NCI-H1694 (cell line): ENCODE measurements around the gene KCNH3.

Experiments
- DNase-seq: peaks from one replicate; lab custom pipeline; 2025; lab: John Stamatoyannopoulos, UW

The KCNH3 gene

DNA sequence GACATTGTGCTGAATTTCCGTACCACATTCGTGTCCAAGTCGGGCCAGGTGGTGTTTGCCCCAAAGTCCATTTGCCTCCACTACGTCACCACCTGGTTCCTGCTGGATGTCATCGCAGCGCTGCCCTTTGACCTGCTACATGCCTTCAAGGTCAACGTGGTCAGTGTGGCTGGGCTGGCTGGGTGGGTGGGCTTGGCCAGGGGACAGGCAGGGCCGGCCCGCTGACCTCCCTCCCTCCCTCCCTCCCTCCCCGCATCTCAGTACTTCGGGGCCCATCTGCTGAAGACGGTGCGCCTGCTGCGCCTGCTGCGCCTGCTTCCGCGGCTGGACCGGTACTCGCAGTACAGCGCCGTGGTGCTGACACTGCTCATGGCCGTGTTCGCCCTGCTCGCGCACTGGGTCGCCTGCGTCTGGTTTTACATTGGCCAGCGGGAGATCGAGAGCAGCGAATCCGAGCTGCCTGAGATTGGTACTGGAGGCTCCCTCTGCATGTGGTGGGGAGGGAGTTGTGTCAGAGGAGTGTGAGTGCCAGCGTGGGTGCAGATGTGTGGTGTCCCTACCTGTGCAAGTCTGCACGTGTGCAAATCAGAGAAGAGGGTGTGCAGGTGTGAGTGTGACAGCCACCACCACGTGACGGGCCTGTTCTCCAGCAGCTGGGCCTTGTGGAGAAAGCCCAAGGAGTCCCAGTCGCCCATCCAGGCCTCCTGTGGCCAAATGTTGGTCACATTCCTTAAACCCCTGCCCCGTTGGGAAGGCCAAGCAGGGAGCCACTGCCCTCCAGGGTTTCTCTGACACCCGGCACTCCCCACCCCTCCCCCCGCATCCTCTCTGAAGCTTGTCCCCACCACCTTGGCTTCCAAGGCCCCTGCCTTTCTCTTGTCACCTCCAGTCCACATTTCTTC is 5.3 kb downstream of the KCNH3 start:
- DNase-seq, result no peak

DNA sequence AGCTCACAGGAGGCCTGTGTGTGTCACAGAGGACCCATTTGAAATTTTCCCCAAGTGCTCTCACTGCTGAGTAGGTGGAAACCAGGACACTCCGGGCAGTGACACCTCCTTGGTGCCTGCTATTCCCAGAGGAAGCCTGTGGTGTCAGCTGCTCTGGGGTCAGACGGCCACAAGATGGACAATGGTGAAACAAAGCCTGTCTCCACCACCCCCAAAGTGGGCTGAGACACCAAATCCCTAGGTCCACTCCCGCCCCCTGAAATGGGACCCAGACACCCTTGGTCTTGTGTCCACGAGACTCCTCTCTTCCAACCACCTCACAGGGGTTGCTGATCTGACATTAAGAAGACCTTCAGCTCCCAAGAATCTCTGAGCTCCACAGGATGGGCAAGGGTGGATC is 7.0 kb downstream of the KCNH3 start:
- DNase-seq, result no peak

DNA sequence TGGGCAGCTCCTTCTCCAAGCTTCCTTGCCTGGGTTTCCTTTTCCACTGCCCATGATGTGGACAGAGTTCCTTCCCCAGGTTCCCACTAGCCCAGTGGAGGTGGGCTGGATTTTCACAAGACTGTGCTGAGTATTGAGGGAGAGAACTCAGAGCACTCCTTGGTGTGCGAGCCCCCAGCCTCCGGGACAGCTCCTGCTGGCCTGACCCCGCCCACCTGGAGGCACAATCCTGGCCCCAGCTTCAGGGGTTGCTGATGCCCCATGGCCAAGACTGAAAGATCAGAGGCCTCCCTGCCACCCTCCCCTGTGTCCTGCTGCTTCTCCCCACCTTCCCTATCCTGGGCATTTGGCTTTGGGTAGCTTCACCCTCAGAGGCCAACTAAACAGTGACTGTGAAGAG is 7.7 kb downstream of the KCNH3 start:
- no peak for DNase-seq

DNA sequence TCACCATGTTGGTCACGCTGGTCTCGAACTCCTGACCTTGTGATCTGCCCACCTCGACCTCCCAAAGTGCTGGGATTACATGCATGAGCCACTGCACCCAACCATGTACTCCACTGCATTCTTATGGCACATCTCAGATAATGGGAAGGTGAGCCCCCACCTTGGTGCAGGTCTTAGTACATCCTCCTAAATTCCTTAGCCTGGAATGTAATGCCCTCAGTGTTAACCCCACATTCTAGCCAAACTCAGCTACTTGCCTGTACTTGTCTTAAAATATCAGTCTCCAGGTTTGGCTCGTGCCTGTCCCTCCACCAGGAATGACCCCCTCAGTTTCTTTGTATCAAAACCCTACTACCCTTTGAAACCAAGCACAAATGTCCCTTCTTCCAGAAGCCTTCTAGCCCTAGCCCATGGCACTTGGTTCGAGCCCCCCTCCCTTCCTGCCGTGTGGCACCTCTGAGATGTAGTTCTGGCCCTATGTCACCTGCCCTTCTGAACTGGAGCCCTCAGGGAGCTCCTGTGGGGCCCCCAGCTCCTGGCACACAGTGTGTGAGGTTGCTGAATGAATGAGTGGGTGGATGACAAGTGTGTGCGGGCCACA is 8.4 kb downstream of the KCNH3 start:
- DNase-seq, result no peak

DNA sequence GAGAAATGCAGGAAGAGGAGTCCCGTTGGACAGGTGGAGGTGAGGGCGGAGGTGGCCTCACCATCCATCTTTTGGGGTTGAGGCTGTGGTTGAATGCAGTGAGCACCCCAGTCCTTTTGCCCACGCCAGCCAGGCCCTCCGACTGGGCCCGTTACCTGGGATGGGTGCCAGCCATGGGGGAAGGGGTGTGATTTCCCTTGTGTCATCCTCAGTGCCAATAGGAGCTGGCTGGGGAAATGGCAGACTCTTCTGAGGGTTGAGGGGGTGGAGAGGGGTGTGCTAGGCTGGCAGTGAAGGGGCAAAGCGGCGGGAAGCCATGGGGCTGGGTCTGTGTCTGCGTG is 9.6 kb downstream of the KCNH3 start:
- no peak for DNase-seq

DNA sequence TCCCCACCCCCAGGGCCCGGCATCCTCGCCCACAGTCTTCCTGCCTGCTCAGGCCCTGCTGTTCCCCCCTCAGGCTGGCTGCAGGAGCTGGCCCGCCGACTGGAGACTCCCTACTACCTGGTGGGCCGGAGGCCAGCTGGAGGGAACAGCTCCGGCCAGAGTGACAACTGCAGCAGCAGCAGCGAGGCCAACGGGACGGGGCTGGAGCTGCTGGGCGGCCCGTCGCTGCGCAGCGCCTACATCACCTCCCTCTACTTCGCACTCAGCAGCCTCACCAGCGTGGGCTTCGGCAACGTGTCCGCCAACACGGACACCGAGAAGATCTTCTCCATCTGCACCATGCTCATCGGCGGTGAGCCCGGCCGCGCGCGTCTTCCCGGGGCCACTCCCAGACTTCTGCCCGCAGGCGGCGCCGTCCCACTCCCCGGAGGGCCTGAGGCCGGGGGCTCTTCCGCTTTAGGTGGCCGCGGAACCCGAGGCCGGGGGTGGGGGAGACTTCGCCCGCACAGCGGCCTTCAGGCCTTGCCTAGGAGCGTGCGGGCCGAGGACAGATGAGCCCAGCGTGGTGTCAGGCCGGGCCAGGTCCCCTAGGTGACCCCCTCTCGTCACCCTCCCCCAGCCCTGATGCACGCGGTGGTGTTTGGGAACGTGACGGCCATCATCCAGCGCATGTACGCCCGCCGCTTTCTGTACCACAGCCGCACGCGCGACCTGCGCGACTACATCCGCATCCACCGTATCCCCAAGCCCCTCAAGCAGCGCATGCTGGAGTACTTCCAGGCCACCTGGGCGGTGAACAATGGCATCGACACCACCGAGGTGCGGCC is 10.2 kb downstream of the KCNH3 start:
- DNase-seq, result no peak

DNA sequence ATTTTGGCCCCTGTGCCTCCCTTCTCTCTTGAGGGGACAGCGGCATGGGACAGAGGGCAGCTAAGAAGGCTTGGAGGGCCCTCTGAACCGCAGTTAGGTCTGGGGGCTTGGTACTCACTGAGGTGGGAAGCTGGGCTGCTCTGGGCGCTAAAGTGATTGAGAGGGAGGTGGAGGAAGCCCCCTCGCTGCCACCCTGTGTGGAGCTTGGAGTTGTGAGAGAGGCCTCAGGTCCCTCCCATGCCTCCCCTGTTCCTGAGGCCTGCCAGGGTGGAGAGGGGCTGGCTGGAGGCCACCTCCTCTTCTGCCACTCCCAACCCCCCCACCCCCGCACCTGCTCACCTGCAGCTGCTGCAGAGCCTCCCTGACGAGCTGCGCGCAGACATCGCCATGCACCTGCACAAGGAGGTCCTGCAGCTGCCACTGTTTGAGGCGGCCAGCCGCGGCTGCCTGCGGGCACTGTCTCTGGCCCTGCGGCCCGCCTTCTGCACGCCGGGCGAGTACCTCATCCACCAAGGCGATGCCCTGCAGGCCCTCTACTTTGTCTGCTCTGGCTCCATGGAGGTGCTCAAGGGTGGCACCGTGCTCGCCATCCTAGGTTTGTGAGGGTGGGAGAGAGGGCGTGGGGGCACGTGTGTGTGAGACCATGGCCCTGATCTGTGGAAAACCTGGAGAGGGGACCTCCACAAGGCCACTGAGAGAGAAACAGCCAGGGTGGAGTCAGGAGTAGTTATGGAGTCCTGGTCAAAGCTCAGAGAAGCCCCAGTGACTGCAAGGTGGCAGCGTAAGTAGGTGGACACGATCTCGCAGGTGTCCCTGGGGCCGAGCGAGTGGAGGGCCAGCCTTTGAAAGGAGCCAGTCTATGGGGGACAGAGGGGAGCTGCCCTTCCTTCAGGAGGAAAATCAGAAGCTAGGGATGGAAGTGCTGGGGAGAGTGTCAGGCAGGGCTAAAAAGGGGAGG is 11.2 kb downstream of the KCNH3 start:
- no peak for DNase-seq

DNA sequence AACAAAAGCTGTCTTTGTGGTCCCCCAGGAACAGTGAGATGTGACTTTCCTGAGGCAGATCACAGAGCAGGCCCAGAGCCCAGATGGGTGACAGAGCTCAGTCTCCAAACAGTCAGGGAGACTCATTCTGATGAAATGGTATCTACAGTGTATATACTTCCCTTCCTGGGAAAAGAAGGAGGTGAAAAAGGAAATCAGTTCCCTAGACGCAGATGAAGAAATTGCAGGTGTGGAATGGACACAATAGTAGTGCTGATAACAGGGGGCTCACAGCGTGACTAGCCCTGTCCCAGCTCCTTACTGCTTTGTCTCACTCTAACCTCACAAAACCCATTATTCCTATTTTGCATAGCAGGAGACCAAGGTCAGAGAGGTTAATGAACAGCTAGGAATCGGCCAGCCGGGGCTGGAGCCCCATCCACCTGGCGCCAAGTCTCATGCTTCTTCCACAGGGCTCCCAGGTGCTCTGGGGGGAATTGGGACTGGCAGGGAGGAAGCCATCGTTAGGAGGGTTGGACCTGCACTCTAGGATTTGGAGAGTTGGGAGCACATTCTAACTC is 11.9 kb downstream of the KCNH3 start:
- no peak for DNase-seq

DNA sequence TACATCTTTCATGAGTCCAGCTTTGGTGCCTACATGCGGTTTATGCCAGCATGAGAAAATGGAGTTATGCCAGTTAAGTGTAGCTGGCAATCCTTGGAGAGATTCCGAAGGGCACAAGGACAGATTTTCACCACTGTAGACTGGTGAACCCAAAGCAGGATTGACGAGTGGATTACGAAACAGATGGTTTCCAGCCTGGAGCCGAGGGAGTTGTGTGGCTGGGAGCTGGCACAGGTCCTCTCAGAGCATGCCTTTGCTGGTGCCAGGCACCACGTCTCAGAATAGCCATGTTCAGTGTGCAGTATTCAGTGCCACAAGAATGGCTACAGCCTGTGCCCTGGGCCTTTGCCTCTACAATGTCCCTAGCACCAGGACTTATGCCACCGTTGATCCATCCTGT is 13.2 kb downstream of the KCNH3 start:
- peak; percentile 65 for DNase-seq

DNA sequence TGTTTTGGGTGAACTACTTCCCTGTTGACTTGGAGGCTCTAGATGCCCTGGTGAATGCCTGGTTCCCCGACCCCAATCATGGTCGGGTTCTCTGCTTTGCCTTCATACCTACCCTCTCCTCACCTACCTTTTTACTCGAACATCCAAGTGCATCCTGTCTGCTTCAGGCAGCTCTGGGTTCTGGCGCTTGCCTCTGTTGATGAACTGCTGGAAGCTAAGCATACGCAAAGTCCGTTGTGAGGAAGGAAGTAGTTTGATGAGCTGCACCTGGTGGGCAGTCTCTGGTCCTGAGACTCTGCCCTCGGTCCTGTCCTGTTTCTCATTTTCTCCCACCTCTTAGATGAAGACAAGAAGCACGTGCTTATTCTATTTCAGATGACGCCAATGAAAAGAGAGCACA is 13.6 kb downstream of the KCNH3 start:
- no peak for DNase-seq

DNA sequence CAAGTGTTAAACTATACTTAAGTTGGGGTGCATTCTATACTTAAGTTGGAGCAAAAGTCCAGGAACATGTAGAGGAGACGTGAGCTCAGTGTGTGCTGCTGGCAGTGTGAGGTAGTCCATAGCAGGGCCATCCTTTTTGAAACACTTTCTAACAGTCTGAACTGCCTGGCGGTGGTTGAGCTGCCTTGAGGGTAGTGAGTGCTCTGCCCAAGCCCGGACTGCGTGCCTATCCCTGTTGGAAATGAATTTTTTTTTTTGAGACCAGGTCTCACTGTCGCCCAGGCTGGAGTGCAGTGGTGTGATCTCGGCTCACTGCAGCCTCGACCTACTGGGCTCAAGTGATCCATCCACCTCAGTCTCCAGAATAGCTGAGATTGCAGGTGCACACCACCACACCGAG is 14.1 kb downstream of the KCNH3 start:
- DNase-seq, result no peak

DNA sequence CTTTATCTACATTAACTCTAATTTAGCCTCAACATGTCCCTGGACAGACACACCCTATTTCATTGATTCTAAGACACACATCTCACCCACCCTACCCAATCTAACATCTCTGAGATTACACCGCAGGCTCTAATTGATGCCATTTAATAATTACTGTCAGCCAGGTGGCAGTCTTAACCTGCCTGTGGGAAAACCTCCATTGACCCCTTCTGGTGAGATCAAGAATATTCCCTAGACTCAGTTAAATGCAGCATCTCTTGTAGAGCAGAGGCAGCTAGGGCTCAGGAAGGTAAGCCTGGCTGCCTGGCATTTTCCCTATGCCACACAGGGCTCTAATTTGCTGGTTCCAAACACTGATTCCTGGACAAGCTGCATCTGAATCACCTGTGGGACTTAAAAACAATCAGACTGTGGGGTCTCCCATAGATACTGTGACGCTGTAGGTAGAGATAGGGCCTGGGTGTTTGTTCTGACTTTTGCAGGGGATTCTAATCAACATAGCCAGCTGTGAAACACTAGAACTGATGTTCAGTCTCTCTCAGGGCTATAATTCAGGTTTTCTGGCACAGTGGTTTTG is 14.8 kb downstream of the KCNH3 start:
- peak; percentile 36 for DNase-seq

DNA sequence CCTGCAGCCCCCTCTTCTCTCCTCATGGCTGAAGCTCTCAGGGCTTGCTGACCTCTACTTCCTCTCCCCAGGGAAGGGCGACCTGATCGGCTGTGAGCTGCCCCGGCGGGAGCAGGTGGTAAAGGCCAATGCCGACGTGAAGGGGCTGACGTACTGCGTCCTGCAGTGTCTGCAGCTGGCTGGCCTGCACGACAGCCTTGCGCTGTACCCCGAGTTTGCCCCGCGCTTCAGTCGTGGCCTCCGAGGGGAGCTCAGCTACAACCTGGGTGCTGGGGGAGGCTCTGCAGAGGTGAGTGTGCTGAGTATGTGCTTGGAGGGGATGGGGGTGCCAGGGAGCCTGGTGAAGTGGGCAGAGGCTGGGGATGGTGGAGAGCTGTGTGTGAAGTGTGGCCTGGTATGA is 15.4 kb downstream of the KCNH3 start:
- DNase-seq, result no peak

DNA sequence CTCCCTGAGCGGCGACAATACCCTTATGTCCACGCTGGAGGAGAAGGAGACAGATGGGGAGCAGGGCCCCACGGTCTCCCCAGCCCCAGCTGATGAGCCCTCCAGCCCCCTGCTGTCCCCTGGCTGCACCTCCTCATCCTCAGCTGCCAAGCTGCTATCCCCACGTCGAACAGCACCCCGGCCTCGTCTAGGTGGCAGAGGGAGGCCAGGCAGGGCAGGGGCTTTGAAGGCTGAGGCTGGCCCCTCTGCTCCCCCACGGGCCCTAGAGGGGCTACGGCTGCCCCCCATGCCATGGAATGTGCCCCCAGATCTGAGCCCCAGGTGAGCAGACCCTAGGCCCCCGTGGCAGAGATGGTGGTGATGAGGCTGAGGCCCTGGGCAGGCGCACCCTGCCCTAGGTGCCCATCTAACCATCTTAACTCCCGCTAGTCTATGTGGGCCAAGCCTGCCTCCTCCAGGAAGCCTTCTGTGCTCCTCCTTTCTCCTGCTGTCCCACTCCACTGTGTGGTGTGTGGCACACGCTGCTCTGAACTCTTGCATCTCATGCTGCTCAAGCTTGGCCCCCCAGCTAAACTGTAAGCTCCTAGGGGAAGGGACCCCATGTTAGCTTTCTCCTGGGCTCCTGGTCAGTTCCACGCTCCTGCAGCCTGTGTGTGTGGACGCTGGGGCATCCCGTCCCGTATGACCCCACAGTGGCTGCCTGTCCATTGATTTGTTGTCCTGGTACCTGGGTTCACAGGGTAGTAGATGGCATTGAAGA is 17.0 kb downstream of the KCNH3 start:
- DNase-seq, result no peak

DNA sequence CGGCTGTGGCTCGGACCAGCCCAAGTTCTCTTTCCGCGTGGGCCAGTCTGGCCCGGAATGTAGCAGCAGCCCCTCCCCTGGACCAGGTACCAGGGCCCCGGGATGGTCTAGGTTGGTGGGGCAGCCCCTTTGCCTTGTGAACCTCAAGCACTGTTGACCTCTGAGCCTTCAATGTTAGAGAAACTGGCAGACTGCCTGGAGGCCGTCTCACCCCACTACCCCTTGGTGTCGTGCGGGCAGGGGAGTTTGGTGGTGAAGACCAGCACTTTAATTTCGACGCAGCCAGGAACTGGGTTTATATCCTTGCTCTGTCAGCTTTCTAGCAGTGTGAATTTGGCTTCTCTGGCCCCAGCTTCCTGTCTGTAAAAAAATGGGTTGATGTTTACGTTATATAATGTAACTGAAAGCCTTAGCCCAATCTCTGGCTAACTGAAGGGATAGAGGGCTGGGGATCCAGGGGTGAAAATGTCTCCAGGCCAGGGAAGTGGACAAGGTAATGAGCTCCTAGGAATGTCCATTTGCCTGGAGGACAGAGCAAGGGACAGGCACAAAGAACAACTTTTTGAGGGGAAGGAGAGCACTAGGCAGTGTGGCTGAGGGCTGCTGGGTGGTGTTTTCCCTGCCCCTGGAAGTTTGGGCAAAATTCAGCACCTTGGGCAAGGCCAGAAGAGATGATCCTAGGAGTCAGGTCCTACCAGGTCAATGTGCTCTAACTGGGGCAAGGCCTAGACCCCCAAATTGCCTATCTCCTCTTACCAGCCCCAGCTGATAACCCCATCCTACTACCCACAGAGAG is 17.8 kb downstream of the KCNH3 start:
- no peak for DNase-seq

DNA sequence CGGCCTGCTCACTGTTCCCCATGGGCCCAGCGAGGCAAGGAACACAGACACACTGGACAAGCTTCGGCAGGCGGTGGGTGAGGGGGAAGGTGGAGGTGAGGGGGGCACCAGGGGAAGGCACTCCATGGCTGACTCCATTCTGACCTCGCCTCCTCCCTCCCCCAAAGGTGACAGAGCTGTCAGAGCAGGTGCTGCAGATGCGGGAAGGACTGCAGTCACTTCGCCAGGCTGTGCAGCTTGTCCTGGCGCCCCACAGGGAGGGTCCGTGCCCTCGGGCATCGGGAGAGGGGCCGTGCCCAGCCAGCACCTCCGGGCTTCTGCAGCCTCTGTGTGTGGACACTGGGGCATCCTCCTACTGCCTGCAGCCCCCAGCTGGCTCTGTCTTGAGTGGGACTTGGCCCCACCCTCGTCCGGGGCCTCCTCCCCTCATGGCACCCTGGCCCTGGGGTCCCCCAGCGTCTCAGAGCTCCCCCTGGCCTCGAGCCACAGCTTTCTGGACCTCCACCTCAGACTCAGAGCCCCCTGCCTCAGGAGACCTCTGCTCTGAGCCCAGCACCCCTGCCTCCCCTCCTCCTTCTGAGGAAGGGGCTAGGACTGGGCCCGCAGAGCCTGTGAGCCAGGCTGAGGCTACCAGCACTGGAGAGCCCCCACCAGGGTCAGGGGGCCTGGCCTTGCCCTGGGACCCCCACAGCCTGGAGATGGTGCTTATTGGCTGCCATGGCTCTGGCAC is 18.5 kb downstream of the KCNH3 start:
- no peak for DNase-seq

DNA sequence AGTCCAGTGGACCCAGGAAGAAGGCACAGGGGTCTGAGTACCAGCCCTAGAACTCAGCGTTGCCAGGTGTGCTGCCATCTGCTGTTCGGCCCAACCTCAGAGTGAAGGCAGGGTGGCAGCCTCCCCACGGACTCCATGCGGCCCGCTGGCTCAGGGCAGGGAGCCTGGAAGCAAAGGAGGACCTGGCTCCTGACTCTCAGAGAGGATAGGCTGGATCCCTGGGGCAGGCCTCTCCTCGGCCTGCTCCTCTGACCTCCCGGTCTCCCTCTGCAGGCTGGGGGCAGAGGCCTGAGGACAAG is 19.0 kb downstream of the KCNH3 start:
- DNase-seq, result no peak

DNA sequence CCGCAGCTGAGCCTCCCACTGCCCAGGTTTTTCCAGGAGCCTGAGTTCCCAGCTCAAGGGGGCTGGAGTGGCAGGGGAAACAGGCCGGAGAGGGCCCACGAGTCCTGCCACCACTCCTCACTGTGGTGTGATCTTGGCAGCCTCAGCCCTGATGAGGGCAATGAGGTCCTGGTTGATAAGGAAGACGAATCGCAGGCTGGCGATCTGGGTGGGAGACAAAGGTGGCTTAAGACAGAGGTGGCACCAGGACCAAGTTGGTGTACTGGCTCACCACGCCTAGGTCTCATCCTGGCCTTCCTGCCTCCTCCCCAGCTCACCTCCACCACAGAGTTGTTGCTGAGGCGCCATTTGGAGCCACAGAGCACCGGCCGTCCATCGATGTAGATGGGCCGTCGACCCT is 19.7 kb downstream of the KCNH3 start:
- DNase-seq, result no peak
